GM10266 (cell line): ENCODE measurements around the gene HNRNPM.
A peak's percentile ranks its signal among the peaks of the same experiment; 100 is the strongest.

Source experiments
- DNase-seq: peaks from one replicate; pipeline ENCODE4 v3.0.0; 2012; ENCODE audit errors: extremely low spot score
- CTCF ChIP-seq: IDR thresholded peaks from 2 replicates; pipeline ENCODE4 v1.5.1; 2012; ENCODE audit warnings: mild to moderate bottlenecking, low read depth; ENCODE audit not compliant: control insufficient read depth, insufficient read depth; ENCODE audit errors: missing control alignments

Gene HNRNPM

DNA sequence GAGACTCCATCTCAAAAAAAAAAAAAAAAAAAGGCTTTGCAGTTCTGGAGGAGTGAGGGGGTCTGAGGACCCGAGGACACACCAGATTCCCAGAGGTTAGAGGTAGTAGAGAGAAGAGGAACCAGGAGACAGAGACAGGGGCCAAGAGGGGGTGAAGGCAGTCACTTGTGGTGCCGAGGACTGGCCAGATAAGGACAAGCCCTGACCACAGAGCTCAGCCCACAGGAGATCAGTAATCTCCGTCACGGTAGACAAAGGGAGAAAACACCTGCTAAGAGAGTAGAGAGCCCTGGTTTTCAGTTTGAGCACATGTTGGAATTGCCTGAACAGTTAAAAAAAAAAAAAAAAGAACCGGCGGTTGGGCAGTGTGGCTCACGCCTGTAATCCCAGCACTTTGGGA is 59.4 kb downstream of the HNRNPM start:
- TF ChIP-seq CTCF, result no peak
- DNase-seq, result no peak

GRCh38 chr19:8504919-8505318 is 60.1 kb downstream of the HNRNPM start:
- DNase-seq, result no peak
- TF ChIP-seq CTCF, result no peak

GRCh38 chr19:8505680-8506401 is 61.1 kb downstream of the HNRNPM start:
- peak; percentile 88 for DNase-seq
- TF ChIP-seq CTCF, result peak; percentile 89

- no peak for DNase-seq
- TF ChIP-seq CTCF, result no peak
Measured at GRCh38 chr19:8506402-8506957, 61.7 kb downstream of the HNRNPM start.

DNA sequence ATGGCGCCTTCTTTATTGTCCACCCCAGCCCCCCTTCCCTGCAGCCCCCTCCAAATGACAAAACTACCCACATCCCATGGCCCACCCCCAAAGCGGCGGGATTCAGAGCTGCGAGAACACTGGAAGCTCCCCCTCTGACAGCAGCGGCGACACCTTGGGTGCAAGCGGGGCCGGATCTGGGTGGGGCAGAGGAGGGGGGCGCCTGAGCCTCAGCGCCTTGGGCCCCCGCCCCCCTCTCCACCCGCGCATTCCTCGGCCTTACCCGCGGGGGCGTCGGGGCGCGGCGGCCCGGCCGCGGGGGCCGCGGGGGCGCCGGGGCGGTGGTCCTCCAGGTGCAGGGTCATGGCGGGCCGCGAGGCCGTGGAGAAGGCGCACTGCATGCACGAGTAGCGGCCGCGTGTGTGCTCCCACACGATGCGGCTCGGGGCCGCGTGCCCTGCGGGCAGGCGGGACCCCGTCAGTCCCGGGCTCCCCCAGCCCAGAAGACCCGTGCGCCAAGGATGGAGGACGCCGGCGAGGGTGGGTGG is 65.9 kb downstream of the HNRNPM start:
- DNase-seq, result no peak
- no peak for TF ChIP-seq CTCF

DNA sequence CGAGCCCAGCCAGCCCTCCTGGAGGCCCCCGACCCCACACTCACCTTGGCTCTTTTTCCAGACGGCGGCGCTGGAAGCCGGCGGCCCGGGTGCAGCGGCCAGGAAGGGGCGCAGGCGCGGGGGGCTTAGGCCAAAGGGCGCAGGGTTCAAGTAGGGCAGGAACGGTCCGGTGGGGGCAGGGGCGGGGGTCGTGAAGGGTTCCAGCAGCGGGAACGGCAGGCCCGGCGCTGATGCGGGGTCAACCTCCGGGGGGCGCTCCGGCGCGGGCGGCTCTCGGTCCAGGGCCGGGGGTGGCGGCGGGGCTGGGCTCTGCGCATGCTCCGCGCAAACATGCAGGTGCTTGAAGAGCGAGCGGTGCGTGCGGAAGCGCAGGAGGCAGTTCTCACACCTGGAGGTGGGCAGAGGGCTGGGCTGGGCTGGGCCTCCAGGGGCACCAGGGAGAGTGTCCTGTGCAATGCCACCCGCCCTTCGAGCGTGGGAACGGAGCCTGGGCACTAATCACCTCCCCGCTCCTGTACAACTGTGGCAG is 66.9 kb downstream of the HNRNPM start:
- no peak for DNase-seq
- TF ChIP-seq CTCF, result no peak
